ENCODE data around the gene ANG.

ANG gene

GRCh38 chr14:20683891-20684661 lies 4.5 kb upstream of the ANG start, which contains the start of gene RNASE4:
TSS of gene RNASE4 (plus strand) at chr14:20684560. CDS start at chr14:20699372, 14,812 bp downstream.
- Histone ChIP-seq H3K36me3 (ENCODE audit: insufficient read depth, low read length) (no peaks in the 10 kb centered on the region), H3K27me3 (ENCODE audit: insufficient read depth, low read length) (no peaks in the 10 kb centered on the region), H3K4me2 (ENCODE audit: low read length) (peak within 1 kb of the TSS; percentile 87), H3K9me3 (ENCODE audit: low read length) (no peaks in the 10 kb centered on the region), H4K20me1 (ENCODE audit: insufficient read depth, low read length) (no peaks in the 10 kb centered on the region), H3F3A (ENCODE audit: insufficient read depth, low read length) (no peaks in the 10 kb centered on the region), H3K9ac (ENCODE audit: low read length) (peak within 1 kb of the TSS; percentile 88), H3K79me2 (ENCODE audit: insufficient read depth, low read length) (no peaks in the 10 kb centered on the region), H3K9me2 (ENCODE audit: low read depth, low read length) (no peaks in the 10 kb centered on the region), H3K27ac (ENCODE audit: low read depth, low read length, poor library complexity, severe bottlenecking) (peak within 1 kb of the TSS; percentile 94), H2AFZ (ENCODE audit: low read length) (peak within 1 kb of the TSS; percentile 8; the same call in 1 of the 2 replicates), H3K4me1 (ENCODE audit: insufficient read depth, low read length, severe bottlenecking) (peaks cover 35% of the 10 kb centered on the region), H3K4me3 (ENCODE audit: low read depth, low read length, poor library complexity, severe bottlenecking) (peak within 1 kb of the TSS; percentile 80)
- no peak for TF ChIP-seq CTCF (IDR thresholded peaks at IDR 0.05; ENCODE audit: low read length)
- TF ChIP-seq EZH2 (IDR thresholded peaks at IDR 0.05; ENCODE audit: borderline replicate concordance, low read length): no peak

- H3K27ac ChIP-seq (ENCODE audit: low read depth, low read length, poor library complexity, severe bottlenecking): no peak overlapping the region
- H3K9me2 ChIP-seq (ENCODE audit: low read depth, low read length): no peaks in the 10 kb centered on the region
- peak overlapping the region; percentile 88 for H3K9ac ChIP-seq (ENCODE audit: low read length)
- peak overlapping the region; percentile 80 for H3K4me3 ChIP-seq (ENCODE audit: low read depth, low read length, poor library complexity, severe bottlenecking)
- no peaks in the 10 kb centered on the region for H3K27me3 ChIP-seq (ENCODE audit: insufficient read depth, low read length)
- H3K4me2 ChIP-seq (ENCODE audit: low read length): peak overlapping the region; percentile 87
- TF ChIP-seq CTCF (IDR thresholded peaks at IDR 0.05; ENCODE audit: low read length) (no peak), EZH2 (IDR thresholded peaks at IDR 0.05; ENCODE audit: borderline replicate concordance, low read length) (no peak)
- H2AFZ ChIP-seq (ENCODE audit: low read length): peak overlapping the region; percentile 8; the same call in 1 of the 2 replicates
- peaks cover 35% of the 10 kb centered on the region for H3K4me1 ChIP-seq (ENCODE audit: insufficient read depth, low read length, severe bottlenecking)
- no peaks in the 10 kb centered on the region for H3K79me2 ChIP-seq (ENCODE audit: insufficient read depth, low read length)
- no peaks in the 10 kb centered on the region for H3K36me3 ChIP-seq (ENCODE audit: insufficient read depth, low read length)
- no peaks in the 10 kb centered on the region for H3K9me3 ChIP-seq (ENCODE audit: low read length)
- no peaks in the 10 kb centered on the region for H3F3A ChIP-seq (ENCODE audit: insufficient read depth, low read length)
- no peaks in the 10 kb centered on the region for H4K20me1 ChIP-seq (ENCODE audit: insufficient read depth, low read length)
Observed at GRCh38 chr14:20684662-20685456, 3.7 kb upstream of the ANG start.

- Histone ChIP-seq H3K4me1 (ENCODE audit: insufficient read depth, low read length, severe bottlenecking) (peaks cover 23% of the 10 kb centered on the region), H3K27ac (ENCODE audit: low read depth, low read length, poor library complexity, severe bottlenecking) (no peak overlapping the region), H3K9me2 (ENCODE audit: low read depth, low read length) (no peaks in the 10 kb centered on the region), H3K79me2 (ENCODE audit: insufficient read depth, low read length) (no peaks in the 10 kb centered on the region), H3K4me2 (ENCODE audit: low read length) (no peak overlapping the region), H3F3A (ENCODE audit: insufficient read depth, low read length) (no peaks in the 10 kb centered on the region), H2AFZ (ENCODE audit: low read length) (no peak overlapping the region), H3K27me3 (ENCODE audit: insufficient read depth, low read length) (no peaks in the 10 kb centered on the region), H3K9me3 (ENCODE audit: low read length) (no peaks in the 10 kb centered on the region), H4K20me1 (ENCODE audit: insufficient read depth, low read length) (no peaks in the 10 kb centered on the region), H3K9ac (ENCODE audit: low read length) (no peak overlapping the region), H3K36me3 (ENCODE audit: insufficient read depth, low read length) (no peaks in the 10 kb centered on the region), H3K4me3 (ENCODE audit: low read depth, low read length, poor library complexity, severe bottlenecking) (no peak overlapping the region)
- TF ChIP-seq EZH2 (IDR thresholded peaks at IDR 0.05; ENCODE audit: borderline replicate concordance, low read length) (no peak), CTCF (IDR thresholded peaks at IDR 0.05; ENCODE audit: low read length) (no peak)
Observed at GRCh38 chr14:20686386-20687143, 2.0 kb upstream of the ANG start.
